Liver (tissue), 3 donors: ENCODE measurements around the gene SKOR2.

Source experiments
- CTCF ChIP-seq: fragments of 150-350 bp; IDR thresholded peaks from 2 replicates; pipeline ENCODE4 v1.5.1; 2017; ENCODE audit warnings: improper control_type of control experiment, low read depth, low read length; ENCODE audit not compliant: missing input control
- EGR1 ChIP-seq, 2 donors: IDR thresholded peaks; 2 replicates each; pipeline ENCODE4 v1.6.1; 2016 to 2018; ENCODE audit warnings: antibody characterized with exemption in 2 of 2, low read depth in 2 of 2
- GABPA ChIP-seq, 2 donors: IDR thresholded peaks in 1 of 2; conservative IDR thresholded peaks in 1 of 2; 2 replicates each; pipeline ENCODE4 v1.6.1; 2016; ENCODE audit warnings: antibody characterized with exemption in 2 of 2, mild to moderate bottlenecking in 1 of 2, moderate library complexity in 1 of 2
- HNF4A ChIP-seq, 2 donors: conservative IDR thresholded peaks; 2 replicates each; pipeline ENCODE4 v1.6.1; 2016; ENCODE audit warnings: antibody characterized with exemption in 2 of 2, mild to moderate bottlenecking in 2 of 2
- HNF4G ChIP-seq: IDR thresholded peaks from 2 replicates; pipeline ENCODE4 v1.6.1; 2016; ENCODE audit warnings: antibody characterized with exemption
- MAX ChIP-seq: IDR thresholded peaks from 2 replicates; pipeline ENCODE4 v1.6.1; 2016; ENCODE audit warnings: antibody characterized with exemption
- NR2F2 ChIP-seq: IDR thresholded peaks from 2 replicates; pipeline ENCODE4 v1.6.1; 2016; ENCODE audit warnings: antibody characterized with exemption
- RAD21 ChIP-seq, 2 donors: IDR thresholded peaks; 2 replicates each; pipeline ENCODE4 v1.6.1; 2016; ENCODE audit warnings: antibody characterized with exemption in 2 of 2, mild to moderate bottlenecking in 2 of 2
- REST ChIP-seq: IDR thresholded peaks from 2 replicates; pipeline ENCODE4 v1.6.1; 2016; ENCODE audit warnings: antibody characterized with exemption, mild to moderate bottlenecking
- SP1 ChIP-seq: IDR thresholded peaks from 2 replicates; pipeline ENCODE4 v1.6.1; 2018; ENCODE audit warnings: antibody characterized with exemption, mild to moderate bottlenecking
- TAF1 ChIP-seq: conservative IDR thresholded peaks from 2 replicates; pipeline ENCODE4 v1.6.1; 2016; ENCODE audit warnings: antibody characterized with exemption, mild to moderate bottlenecking
- YY1 ChIP-seq: IDR thresholded peaks from 2 replicates; pipeline ENCODE4 v1.6.1; 2016; ENCODE audit warnings: antibody characterized with exemption, mild to moderate bottlenecking
- TF ChIP-seq, protein P1 (sequence below): IDR thresholded peaks from 2 replicates; pipeline ENCODE4 v1.6.1; 2016; ENCODE audit warnings: antibody characterized with exemption
- donor health status: healthy.
- donor health status: healthy.

- TF ChIP-seq CTCF (peak; percentile 22), SP1 (no peak), REST (no peak), MAX (no peak), NR2F2 (no peak), RAD21 (IDR thresholded peaks at IDR 0.05) (peak; percentile 37 to 57), GABPA (IDR thresholded peaks at IDR 0.05 in 1 of 2, conservative IDR thresholded peaks at IDR 0.05 in 1 of 2) (no peak), YY1 (no peak), HNF4G (no peak), TAF1 (no peak), EGR1 (IDR thresholded peaks at IDR 0.05; ENCODE audit: low read depth in 2 of 2) (no peak), HNF4A (conservative IDR thresholded peaks at IDR 0.05) (no peak)
- TF ChIP-seq, protein P1, sequence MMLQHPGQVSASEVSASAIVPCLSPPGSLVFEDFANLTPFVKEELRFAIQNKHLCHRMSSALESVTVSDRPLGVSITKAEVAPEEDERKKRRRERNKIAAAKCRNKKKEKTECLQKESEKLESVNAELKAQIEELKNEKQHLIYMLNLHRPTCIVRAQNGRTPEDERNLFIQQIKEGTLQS = no peak
Measured at GRCh38 chr18:47283476-47283875, 32.0 kb upstream of the SKOR2 start.
